Duodenal mucosa (tissue), 2 donors: ENCODE results near the gene DOCK4.
"Not testable (repeated sequence)": the region's sequence is repeated elsewhere in the genome, so short reads cannot be mapped to it uniquely, and the experiment has no call there.

Experiments used
- H3K27ac ChIP-seq: one replicate; pipeline ENCODE4 v1.7.0; 2013; ENCODE audit warnings: low read depth, low read length
- H3K27me3 ChIP-seq, 2 donors: one replicate each; pipeline ENCODE4 v1.7.0; 2013; ENCODE audit warnings: low read length in 2 of 2, control low read depth in 1 of 2; ENCODE audit not compliant: insufficient read depth in 2 of 2, control insufficient read depth in 1 of 2
- H3K36me3 ChIP-seq, 2 donors: one replicate each; pipeline ENCODE4 v1.7.0; 2013; ENCODE audit warnings: low read length in 2 of 2, control low read depth in 1 of 2; ENCODE audit not compliant: insufficient read depth in 2 of 2, control insufficient read depth in 1 of 2
- H3K4me1 ChIP-seq, 2 donors: one replicate each; pipeline ENCODE4 v1.7.0; 2013; ENCODE audit warnings: low read length in 2 of 2, control low read depth in 1 of 2; ENCODE audit not compliant: insufficient read depth in 2 of 2, control insufficient read depth in 1 of 2
- H3K4me3 ChIP-seq, 2 donors: one replicate each; pipeline ENCODE4 v1.7.0; 2013; ENCODE audit warnings: low read length in 2 of 2, low read depth in 1 of 2
- H3K9ac ChIP-seq, 2 donors: one replicate each; pipeline ENCODE4 v1.7.0; 2013; ENCODE audit warnings: low read length in 2 of 2, low read depth in 1 of 2
- H3K9me3 ChIP-seq, 2 donors: one replicate each; pipeline ENCODE4 v1.7.0; 2013; ENCODE audit warnings: low read length in 2 of 2, control low read depth in 1 of 2; ENCODE audit not compliant: control insufficient read depth in 1 of 2

DOCK4 gene

DNA sequence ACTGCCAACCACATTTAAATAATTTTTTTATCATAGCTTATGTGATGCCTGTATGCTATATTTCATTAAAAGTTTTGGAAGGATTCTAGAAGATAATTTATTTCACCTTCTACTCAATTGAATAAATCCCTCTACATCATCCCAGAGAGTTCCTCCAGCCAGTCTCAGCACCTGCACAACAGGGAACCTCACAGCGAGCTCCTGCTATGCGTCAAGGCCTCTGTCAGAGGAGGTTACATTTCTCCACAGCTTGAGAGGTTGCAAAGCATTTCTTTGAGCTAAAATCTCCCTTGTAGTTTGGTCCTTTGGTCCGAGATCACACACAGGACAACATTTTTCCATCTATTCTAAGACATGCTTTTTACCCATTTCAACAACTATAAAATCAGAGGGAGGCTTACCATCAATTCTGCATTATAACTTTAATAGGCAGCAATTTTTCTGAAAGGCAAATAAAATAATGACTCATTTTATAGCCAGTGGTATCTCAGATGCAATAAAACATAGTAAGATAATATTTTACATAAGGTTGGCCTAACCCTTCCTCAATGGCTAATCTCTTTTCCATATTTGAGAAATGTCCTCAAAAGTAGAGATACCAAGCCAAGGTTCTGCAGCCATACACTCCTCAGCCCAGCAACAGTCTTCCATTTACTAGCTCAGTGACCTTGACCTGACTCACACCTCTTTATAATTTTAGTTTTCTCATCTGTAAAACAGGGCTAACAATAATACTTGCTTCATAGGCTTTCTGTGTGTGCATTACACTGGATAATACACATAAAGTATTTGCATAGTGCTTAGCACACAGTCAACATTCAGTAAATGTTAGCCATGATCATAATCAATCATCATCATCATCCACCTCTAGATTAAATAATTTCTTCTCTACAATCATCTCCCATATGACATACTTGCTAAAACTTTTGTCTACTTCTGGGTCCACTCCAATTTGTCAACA is 68.8 kb downstream of the DOCK4 start:
- no peaks in the 10 kb centered on the region for H3K27me3 ChIP-seq
- H3K4me1 ChIP-seq, result peaks cover 8 to 27% of the 10 kb centered on the region in 2 donors
- H3K4me3 ChIP-seq, result no peak overlapping the region
- no peak overlapping the region for H3K9ac ChIP-seq
- no peak overlapping the region for H3K27ac ChIP-seq
- no peaks in the 10 kb centered on the region for H3K36me3 ChIP-seq
- H3K9me3 ChIP-seq, result no peaks in the 10 kb centered on the region

DNA sequence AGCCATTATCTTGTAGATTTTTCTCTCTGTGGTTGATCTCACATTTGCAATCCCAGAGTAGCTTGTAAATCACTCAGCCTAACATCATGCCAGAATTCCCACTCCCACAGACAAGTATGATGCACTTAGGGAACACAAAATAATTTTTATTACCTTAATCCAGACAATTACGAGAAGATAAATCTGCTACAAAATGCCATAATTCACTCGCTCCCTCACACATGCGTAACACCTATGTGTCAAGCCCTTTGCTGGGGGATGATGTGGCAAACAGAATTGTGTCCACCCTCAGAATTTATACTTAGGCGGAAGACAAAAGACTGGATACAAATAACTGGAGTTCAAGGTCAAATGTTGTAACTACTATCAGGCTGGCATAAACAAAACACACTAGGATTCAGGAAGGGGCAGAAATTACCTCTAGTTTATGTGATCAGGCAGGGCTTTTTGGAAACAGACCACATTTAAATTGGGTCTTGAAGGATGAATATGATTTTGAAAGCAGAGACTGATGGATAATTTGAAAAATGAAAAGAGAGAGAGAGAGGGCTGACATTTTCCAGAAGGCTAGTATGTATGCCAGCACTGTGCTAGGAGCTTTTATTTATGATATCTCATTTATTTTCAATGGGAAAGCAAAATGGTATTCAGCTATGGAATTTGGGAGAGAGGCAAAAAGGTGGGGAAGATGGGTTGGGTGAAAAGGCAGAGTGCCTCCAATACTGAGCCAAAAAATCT is 69.8 kb downstream of the DOCK4 start:
- no peaks in the 10 kb centered on the region for H3K9me3 ChIP-seq
- H3K27me3 ChIP-seq, result no peaks in the 10 kb centered on the region
- no peak overlapping the region for H3K9ac ChIP-seq
- no peaks in the 10 kb centered on the region for H3K36me3 ChIP-seq
- H3K27ac ChIP-seq, result no peak overlapping the region
- peaks cover 8 to 27% of the 10 kb centered on the region in 2 donors for H3K4me1 ChIP-seq
- H3K4me3 ChIP-seq, result no peak overlapping the region

DNA sequence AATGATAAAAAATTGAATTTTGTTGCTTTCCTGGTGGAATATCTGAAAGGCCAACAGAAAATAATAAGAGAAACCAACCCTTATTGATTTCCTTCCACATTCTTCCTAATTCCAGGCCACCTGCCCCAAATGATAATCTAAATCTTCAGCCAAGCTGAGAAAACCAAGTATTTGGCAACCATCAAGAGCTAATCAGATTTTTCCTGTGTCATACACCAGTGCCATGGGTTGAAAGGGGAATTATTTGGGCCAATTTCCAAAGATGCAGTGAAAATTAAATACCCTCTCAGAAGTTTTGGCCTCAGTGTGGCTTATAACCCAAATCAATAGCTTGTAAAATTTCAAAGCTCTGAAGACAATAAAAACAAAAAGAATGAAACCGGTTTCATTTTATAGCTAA is 70.4 kb downstream of the DOCK4 start:
- Histone ChIP-seq H3K36me3 (no peaks in the 10 kb centered on the region), H3K9me3 (no peaks in the 10 kb centered on the region), H3K9ac (no peak overlapping the region), H3K4me3 (no peak overlapping the region), H3K27ac (no peak overlapping the region), H3K27me3 (no peaks in the 10 kb centered on the region), H3K4me1 (peaks cover 8 to 27% of the 10 kb centered on the region in 2 donors)

DNA sequence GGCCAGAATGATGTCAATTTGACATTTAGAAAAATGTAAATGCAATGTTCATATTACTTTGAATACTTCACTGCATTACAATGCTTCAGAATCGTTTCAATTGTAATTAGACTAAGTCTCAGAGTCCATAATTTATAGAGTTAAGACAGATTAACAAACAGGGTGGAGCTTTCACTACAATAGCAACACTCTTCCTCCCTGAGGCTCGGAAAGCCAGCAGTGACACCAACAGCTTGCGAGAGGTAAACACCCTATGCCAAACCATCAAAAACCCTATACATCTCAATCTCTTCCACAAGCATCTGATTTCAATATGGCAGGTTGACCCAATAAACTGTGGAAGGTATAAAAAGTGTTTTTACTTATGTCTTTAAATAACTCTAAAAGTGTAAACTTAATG is 72.2 kb downstream of the DOCK4 start:
- peaks cover 8 to 27% of the 10 kb centered on the region in 2 donors for H3K4me1 ChIP-seq
- no peaks in the 10 kb centered on the region for H3K27me3 ChIP-seq
- no peaks in the 10 kb centered on the region for H3K9me3 ChIP-seq
- H3K36me3 ChIP-seq, result no peaks in the 10 kb centered on the region
- no peak overlapping the region for H3K27ac ChIP-seq
- H3K9ac ChIP-seq, result no peak overlapping the region
- no peak overlapping the region for H3K4me3 ChIP-seq

DNA sequence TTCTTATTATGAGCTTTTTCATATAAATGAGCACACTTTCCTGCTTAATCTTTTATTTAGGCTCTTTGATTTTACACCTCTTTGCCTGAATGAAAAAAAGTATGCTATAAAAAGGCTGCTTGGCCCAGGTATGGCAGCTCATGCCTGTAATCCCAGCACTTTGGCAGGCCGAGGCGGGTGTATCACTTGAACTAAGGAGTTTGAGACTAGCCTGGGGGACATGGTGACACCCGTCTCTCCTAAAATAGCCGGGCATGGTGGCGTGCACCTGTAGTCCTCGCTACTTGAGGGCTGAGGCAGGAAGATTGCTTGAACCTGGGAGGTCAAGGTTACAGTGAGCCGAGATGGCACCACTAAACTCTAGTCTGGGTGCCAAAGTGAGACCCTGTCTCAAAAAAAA is 72.9 kb downstream of the DOCK4 start:
- Histone ChIP-seq H3K36me3 (no peaks in the 10 kb centered on the region), H3K27me3 (no peaks in the 10 kb centered on the region), H3K9ac (no peak overlapping the region), H3K4me3 (no peak overlapping the region), H3K9me3 (no peaks in the 10 kb centered on the region), H3K4me1 (peaks cover 8 to 27% of the 10 kb centered on the region in 2 donors), H3K27ac (no peak overlapping the region)

DNA sequence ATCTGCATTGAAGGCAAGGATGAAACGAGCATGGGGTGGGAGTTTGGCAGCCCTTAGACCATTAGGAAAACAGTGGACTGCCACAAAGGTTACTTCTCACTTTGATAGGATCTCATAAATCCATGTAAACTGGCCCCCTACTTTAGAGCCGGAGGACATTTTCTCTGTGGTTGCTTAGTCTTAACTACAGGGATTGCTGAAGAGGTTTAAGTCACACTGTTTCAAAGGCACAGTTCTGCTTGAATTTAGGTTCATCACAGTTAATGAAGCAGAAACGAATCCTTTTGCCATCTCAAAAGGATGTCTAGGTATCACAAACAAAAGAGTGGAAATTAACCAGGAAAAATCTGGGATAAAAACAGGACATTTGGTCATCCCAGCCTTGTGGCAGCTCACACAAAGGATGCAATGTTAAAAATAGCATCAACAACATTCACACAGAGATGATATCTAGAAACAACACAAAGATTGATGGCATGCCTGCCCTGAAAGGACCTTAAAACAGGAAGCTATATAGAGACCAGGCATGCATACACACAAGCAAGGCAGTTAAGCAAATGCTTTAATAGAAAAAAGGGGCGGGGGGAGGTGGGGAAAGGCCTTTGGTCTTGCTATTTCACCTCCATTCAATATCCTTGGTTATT is 74.0 kb downstream of the DOCK4 start:
- Histone ChIP-seq H3K4me3 (no peak overlapping the region), H3K9me3 (no peaks in the 10 kb centered on the region), H3K27me3 (no peaks in the 10 kb centered on the region), H3K27ac (no peak overlapping the region), H3K9ac (no peak overlapping the region), H3K4me1 (peaks cover 8 to 19% of the 10 kb centered on the region in 2 donors), H3K36me3 (no peaks in the 10 kb centered on the region)

DNA sequence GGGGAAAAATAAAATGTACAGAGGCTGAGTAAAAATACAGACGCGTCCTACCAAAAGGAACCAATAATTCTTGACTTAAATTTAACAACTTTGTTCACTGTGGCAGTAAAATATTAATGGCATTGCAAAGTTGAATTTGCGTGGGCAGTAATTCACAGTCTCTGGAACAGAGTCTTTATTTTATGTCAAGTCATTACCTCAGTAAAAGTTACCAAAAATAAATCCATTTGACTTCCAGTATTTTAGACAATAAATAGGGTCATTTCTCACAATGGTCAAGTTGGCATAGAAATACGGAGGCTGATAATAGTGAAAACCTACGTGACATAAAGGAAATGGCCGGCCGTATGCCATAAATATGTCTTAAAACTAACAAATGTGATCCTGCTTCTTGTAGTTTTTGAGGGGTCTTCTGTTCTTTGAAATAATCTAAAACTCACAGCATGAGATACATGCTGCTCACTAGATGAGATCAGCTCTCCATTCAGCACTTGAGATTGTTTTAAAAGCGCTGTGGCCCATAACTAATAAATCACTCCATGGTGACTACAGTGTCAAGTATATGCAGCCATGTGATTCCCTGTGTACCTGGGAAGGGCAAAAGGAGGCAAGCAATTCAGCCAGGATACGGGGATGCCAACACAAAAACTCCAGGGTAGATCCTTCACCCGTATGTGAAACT is 75.3 kb downstream of the DOCK4 start:
- Histone ChIP-seq H3K4me3 (no peak overlapping the region), H3K9ac (no peak overlapping the region), H3K27ac (no peak overlapping the region), H3K4me1 (peaks cover 3 to 6% of the 10 kb centered on the region in 2 donors), H3K9me3 (no peaks in the 10 kb centered on the region), H3K36me3 (no peaks in the 10 kb centered on the region), H3K27me3 (no peaks in the 10 kb centered on the region)

DNA sequence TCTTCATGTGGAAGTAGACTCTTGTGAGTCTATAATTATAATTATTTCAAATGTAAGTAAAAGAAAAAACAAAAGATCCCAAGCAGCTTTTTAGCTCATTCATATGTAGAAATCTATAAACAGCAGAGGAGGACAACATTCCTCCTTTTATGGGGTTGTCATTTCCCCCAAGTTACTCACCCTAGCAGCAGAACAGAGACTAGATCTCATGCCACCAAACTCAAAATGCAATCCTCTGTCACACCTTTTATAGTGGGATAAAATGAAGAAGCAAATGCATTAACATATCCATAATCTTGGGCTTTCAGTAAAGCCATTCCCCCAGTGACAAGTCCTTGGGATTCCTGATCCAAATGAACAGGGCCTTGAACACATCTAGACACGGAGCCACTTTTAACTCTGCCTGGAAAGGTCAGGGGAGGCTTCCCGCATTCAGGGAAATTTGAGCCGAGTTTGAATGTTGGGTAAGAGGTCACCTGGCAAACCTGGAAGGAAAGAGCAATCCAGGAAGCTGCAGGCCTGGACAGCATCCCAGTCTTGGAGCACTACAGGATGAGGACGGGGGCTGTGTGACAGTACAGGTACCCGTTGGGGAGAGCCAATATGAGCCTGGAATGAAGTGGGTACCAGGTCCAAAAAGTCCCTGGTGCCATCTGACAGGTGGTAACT is 76.4 kb downstream of the DOCK4 start:
- Histone ChIP-seq H3K9ac (no peak overlapping the region), H3K27ac (no peak overlapping the region), H3K36me3 (no peaks in the 10 kb centered on the region), H3K27me3 (no peaks in the 10 kb centered on the region), H3K9me3 (no peaks in the 10 kb centered on the region), H3K4me1 (peaks cover 3% of the 10 kb centered on the region in 2 donors), H3K4me3 (no peak overlapping the region)

DNA sequence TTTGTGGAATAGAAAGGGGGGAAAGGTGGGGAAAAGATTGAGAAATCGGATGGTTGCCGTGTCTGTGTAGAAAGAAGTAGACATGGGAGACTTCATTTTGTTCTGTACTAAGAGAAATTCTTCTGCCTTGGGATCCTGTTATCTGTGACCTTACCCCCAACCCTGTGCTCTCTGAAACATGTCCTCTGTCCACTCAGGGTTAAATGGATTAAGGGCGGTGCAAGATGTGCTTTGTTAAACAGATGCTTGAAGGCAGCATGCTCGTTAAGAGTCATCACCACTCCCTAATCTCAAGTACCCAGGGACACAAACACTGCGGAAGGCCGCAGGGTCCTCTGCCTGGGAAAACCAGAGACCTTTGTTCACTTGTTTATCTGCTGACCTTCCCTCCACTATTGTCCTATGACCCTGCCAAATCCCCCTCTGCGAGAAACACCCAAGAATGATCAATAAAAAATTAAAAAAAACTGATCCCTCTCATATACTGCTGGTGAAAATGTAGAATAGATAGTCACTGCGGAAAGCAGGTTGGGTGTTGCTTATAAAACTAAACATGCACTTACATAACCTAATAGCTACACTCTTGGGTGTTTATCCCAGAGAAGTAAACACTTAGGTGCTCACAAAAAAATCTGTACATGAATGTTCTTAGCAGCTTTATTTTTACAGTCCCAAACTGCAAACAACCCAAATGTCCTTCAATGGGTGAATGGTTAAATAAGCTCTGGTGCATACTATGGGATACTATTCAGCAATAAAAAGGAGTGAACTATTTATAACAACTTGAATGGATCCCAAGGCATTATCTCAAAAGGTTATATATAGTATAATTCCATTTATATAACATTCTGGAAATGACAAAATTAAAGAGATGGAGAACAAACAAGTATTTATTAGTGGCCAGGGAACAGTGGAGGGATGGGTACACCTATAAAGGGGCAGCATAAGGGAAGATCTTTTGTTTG is 77.5 kb downstream of the DOCK4 start:
- not testable (repeated sequence) for H3K27me3 ChIP-seq, H3K9ac ChIP-seq, H3K9me3 ChIP-seq, H3K4me3 ChIP-seq, H3K36me3 ChIP-seq, H3K4me1 ChIP-seq, H3K27ac ChIP-seq
